GM12878 (cell line): Measurements from ENCODE around the gene ERN1. TPM values are rescaled to one million over a fixed set of nuclear protein-coding genes. Genes with fewer than 3 reads are reported as not detected.

ENCODE experiments used
- ATF2 ChIP-seq: IDR thresholded peaks from 2 replicates; pipeline ENCODE4 v1.6.1; 2012; ENCODE audit warnings: low read length, inconsistent platforms
- BCL3 ChIP-seq: IDR thresholded peaks from 2 replicates; pipeline ENCODE4 v1.6.1; 2011; ENCODE audit warnings: borderline replicate concordance, low read depth, mild to moderate bottlenecking, moderate library complexity, low read length; ENCODE audit not compliant: insufficient read depth, poor library complexity, severe bottlenecking
- DPF2 ChIP-seq: fragments of 450-650 bp; IDR thresholded peaks from 2 replicates; pipeline ENCODE4 v1.6.1; 2017; ENCODE audit warnings: mild to moderate bottlenecking
- GATAD2B ChIP-seq: fragments of 450-650 bp; conservative IDR thresholded peaks from 2 replicates; pipeline ENCODE4 v1.6.1; 2017; ENCODE audit warnings: low read depth, mild to moderate bottlenecking, moderate library complexity
- HDAC2 ChIP-seq: fragments of 200-600 bp; sonication (generic); IDR thresholded peaks from 2 replicates; pipeline ENCODE4 v1.6.1; 2017
- HDGF ChIP-seq: fragments of 450-650 bp; IDR thresholded peaks from 2 replicates; pipeline ENCODE4 v1.6.1; 2016; ENCODE audit warnings: antibody characterized with exemption
- IRF5 ChIP-seq: fragments of 450-650 bp; IDR thresholded peaks from 2 replicates; pipeline ENCODE4 v1.6.1; 2017; ENCODE audit warnings: borderline replicate concordance
- LARP7 ChIP-seq: fragments of 450-650 bp; IDR thresholded peaks from 2 replicates; pipeline ENCODE4 v1.6.1; 2017; ENCODE audit warnings: mild to moderate bottlenecking
- MEF2A ChIP-seq: IDR thresholded peaks from 2 replicates; pipeline ENCODE4 v1.6.1; 2011; ENCODE audit warnings: low read depth, mild to moderate bottlenecking, low read length, moderate library complexity; ENCODE audit not compliant: insufficient read depth
- NFIC ChIP-seq: IDR thresholded peaks from 2 replicates; pipeline ENCODE4 v1.6.1; 2012; ENCODE audit warnings: low read depth, mild to moderate bottlenecking, inconsistent platforms, low read length, moderate library complexity
- RUNX3 ChIP-seq: IDR thresholded peaks from 2 replicates; pipeline ENCODE4 v1.6.1; 2012; ENCODE audit warnings: low read length, inconsistent platforms
- SKIL ChIP-seq: fragments of 450-650 bp; IDR thresholded peaks from 2 replicates; pipeline ENCODE4 v1.6.1; 2017; ENCODE audit warnings: mild to moderate bottlenecking, low read depth, inconsistent platforms; ENCODE audit not compliant: poor library complexity, severe bottlenecking
- SMAD1 ChIP-seq: fragments of 450-650 bp; IDR thresholded peaks from 2 replicates; pipeline ENCODE4 v1.6.1; 2018; ENCODE audit warnings: mild to moderate bottlenecking, low read depth; ENCODE audit not compliant: partially characterized antibody
- SMC3 ChIP-seq: IDR thresholded peaks from 2 replicates; pipeline ENCODE4 v1.6.1; 2011; ENCODE audit warnings: low read length, improper control_type of control experiment, borderline replicate concordance
- TBL1XR1 ChIP-seq: IDR thresholded peaks from 2 replicates; pipeline ENCODE4 v1.6.1; 2012; ENCODE audit warnings: low read depth, low read length, improper control_type of control experiment
- ZBED1 ChIP-seq: IDR thresholded peaks from 2 replicates; pipeline ENCODE4 v1.6.1; 2016; ENCODE audit warnings: borderline replicate concordance
- polyA plus RNA-seq, 11 experiments: library from polyadenylated mRNA; depleted of rRNA in 4 of 11; unstranded in 6 of 11; stranded (reverse) in 5 of 11; fragments of >200 nt; fragmentation: Nextera tagmentation in 4 of 11; fragmentation: Illumina TruSeq in 1 of 11; extraction: Ambion mirVana in 4 of 11; extraction: Trizol in 1 of 11; gene quantifications; 1 replicate in 1 of 11; 2 replicates in 10 of 11; pipeline versions ENCODE4 v1.2.1 to v1.2.3, GENCODE V29; 2011 to 2016; ENCODE audit warnings: inconsistent platforms in 2 of 11, missing spikeins in 2 of 11, low read depth in 1 of 11
- total RNA-seq, 4 experiments: library from RNA; depleted of rRNA in 3 of 4; stranded (reverse); fragments of >200 nt in 3 of 4; fragmentation: Illumina TruSeq in 1 of 4; extraction: Trizol in 1 of 4; gene quantifications; 2 replicates each; pipeline versions ENCODE4 v1.2.1 to v1.2.3, GENCODE V29; 2013 to 2021
- TF ChIP-seq, protein P1 (sequence below): IDR thresholded peaks from 2 replicates; pipeline ENCODE4 v1.6.1; 2012; ENCODE audit warnings: mild to moderate bottlenecking, low read depth, low read length

Gene ERN1
- total and polyA plus RNA-seq, 10 of the 15 experiments (the other 5 are each of a cell fraction or from before 2014, with no cell fraction given) = 2.6 to 19.2 (median 7.6) TPM

GRCh38 chr17:64103391-64104364 is 26.3 kb downstream of the ERN1 start (continued):
- TF ChIP-seq, protein P1, sequence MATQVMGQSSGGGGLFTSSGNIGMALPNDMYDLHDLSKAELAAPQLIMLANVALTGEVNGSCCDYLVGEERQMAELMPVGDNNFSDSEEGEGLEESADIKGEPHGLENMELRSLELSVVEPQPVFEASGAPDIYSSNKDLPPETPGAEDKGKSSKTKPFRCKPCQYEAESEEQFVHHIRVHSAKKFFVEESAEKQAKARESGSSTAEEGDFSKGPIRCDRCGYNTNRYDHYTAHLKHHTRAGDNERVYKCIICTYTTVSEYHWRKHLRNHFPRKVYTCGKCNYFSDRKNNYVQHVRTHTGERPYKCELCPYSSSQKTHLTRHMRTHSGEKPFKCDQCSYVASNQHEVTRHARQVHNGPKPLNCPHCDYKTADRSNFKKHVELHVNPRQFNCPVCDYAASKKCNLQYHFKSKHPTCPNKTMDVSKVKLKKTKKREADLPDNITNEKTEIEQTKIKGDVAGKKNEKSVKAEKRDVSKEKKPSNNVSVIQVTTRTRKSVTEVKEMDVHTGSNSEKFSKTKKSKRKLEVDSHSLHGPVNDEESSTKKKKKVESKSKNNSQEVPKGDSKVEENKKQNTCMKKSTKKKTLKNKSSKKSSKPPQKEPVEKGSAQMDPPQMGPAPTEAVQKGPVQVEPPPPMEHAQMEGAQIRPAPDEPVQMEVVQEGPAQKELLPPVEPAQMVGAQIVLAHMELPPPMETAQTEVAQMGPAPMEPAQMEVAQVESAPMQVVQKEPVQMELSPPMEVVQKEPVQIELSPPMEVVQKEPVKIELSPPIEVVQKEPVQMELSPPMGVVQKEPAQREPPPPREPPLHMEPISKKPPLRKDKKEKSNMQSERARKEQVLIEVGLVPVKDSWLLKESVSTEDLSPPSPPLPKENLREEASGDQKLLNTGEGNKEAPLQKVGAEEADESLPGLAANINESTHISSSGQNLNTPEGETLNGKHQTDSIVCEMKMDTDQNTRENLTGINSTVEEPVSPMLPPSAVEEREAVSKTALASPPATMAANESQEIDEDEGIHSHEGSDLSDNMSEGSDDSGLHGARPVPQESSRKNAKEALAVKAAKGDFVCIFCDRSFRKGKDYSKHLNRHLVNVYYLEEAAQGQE = no peak
- TF ChIP-seq TBL1XR1 (no peak), SKIL (no peak), NFIC (peak; percentile 74), HDGF (no peak), MEF2A (no peak), ZBED1 (no peak), SMAD1 (no peak), GATAD2B (no peak; the same call in 1 of the 2 replicates), HDAC2 (no peak), BCL3 (no peak), LARP7 (no peak), ATF2 (0 out of 2 replicates have a peak, but pooled peaks have one; percentile 16), IRF5 (no peak), DPF2 (0 out of 2 replicates have a peak, but pooled peaks have one; percentile 39), SMC3 (no peak), RUNX3 (peak; percentile 95)
